ENCODE data around the gene VWA2.

Gene VWA2

DNA sequence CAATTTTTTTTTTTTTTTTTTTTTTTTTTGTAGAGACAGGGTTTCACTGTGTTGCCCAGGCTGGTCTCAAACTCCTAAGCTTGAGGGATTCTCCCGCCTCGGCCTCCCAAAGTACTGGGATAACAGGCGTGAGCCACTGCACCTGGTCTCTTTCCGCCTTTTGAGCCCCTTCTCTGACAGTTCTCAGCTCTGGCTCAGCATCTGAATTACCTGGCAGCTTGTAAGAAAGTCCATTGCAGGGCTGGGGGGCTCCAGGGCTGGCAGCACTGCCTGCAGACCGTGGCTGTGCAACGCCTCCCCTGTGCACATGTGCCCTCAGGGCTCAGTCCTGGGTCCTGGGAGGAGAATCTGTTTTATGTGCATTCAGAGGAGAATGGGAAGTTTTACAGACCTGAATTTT, 37.6 kb downstream of the VWA2 start:
- ATAC-seq (no peak), DNase-seq (no peak)

DNA sequence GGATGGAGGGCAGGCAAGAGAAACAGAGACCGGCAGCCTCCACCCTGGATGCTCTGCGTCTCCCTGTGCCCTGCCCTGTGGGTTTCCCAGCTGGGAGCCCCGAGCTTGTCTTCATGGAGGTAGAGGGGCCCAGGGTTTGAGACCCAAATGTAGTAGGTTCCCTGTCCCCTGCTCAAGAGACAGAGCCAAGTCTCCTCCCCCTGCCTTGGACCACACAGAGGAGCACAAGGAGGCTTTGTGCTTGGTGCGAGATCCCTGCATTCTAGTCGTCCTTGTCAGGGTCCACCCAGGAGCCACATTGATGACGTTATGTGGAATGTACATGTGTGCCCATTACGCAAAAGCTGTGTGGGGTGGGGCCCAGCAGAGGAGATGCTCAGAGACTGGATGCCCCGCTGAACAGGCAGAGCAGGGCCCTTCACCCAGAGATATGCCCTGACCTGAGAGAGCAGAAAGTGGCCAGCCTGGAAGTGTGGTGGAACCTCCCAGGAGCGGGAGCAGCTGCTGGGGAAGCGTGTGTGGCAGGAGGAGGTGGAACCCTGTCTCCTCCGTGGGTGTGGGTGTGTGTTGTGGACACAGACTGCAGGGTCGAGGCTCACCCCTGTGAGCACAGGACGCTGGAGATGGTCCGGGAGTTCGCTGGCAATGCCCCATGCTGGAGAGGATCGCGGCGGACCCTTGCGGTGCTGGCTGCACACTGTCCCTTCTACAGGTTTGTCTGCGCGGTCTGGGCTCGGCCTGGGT, 39.3 kb downstream of the VWA2 start:
- no peak for ATAC-seq

DNA sequence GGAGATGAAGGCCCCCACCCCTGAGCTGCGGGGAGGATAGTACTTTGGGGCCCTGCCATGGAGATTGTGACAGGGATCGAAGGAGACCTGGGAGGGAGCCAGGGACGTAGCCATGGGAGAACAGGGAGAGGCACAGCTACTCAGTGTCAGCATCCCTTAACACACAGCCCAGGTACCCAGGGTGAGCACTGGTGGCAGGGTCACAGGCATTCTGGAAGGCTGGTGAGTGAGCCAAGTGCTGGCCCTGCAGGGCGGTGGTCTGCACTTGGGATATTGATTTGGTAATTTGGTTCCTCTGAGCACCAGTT, 39.8 kb downstream of the VWA2 start:
- DNase-seq, result no peak
- ATAC-seq, result no peak

More for the DNA sequence above, 39.3 kb downstream of the VWA2 start:
- DNase-seq, result no peak

DNA sequence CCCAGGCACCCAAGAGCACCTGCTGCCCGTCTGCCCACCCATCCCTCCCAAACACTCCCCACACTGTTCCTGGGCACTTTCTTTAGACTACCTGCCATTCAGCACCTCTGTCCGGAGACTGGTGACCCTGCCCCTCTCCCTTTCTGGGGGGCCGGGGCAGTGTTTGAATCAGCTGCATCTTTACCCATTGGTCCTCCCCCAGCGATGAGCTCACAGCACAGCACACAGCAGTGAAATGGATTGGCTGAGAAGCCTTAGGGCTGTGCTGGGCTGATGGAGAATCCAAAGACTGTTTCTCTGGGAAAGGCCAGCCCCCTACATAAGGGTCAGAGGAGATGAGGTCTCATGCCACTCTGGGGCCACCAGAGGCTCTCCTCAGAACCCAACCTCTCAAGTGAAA, 40.2 kb downstream of the VWA2 start:
- ATAC-seq (no peak), DNase-seq (no peak)

DNA sequence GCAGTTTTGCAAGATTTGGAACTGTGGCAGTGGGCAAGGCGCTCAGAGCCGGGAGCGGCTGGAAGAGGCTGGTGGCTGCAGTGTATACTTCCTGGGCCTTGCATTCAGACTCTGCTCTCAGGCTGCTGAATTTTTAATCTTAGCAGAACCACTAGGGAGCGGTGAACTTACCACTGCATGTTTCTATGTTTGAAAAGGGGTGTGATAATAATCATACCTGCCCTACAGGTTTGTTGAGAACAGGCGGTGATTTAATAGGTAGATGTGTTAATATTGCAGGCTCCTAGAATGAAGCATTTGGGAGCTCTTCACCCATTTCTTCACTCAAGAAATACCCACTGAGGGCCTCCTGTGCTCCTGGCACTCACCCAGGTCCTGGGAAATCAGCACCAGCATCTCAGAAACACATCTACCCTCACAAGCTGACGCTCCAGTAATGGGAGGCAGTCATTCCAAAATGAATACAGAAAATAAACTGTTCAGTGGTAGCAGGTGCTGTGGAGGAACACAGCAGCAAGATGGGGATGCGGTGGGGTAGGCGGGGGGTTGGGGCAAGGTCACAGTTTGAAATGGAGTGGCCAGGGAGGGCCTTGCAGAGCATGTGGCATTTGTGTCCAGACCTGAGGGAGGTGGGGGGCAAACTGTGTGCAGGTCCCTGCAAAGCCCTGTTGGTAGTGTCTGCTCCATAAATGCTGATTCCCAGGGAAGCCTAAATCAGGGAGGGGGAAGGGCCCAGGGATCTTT, 41.0 kb downstream of the VWA2 start:
- ATAC-seq, result no peak
- DNase-seq, result no peak

DNA sequence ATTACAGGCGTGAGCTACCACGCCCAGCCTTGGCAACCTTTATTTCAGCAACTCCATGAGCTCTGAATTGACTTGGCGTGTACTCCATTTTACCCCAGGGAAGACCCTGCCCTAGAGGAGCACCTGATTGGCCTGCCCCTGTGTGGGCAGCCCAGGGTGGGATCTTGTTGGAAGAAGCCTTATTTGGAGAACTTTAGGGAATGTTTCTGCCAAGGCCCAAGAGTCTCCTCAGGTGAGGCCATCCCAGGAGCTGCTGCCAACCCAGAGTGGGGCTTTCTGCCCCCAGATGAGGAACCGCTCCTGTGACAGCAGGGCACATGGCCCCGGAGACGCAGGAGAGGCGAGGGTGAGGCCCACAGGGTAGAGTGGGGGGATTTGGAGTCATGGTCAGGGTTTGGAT, 42.0 kb downstream of the VWA2 start:
- ATAC-seq, result no peak
- no peak for DNase-seq

DNA sequence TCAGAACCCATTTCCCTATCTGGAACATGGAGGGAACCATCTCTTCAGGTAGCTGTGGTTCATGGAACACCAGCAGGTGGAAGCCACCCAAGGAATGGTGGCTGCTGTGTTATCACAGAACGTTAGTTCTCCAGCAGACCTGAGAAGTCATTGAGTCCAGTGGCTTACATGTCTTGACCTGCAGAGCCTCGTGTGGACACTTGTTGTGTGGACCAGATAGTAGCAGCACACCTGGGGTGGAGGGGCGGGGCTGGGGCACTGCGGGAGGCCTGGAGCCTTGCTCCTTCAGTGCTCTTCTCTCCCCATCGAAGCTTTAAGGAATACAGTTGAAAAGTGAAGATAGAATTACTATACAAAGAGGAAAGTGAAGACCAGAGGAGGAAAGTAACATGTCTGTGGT, 42.4 kb downstream of the VWA2 start:
- DNase-seq, result no peak
- no peak for ATAC-seq

DNA sequence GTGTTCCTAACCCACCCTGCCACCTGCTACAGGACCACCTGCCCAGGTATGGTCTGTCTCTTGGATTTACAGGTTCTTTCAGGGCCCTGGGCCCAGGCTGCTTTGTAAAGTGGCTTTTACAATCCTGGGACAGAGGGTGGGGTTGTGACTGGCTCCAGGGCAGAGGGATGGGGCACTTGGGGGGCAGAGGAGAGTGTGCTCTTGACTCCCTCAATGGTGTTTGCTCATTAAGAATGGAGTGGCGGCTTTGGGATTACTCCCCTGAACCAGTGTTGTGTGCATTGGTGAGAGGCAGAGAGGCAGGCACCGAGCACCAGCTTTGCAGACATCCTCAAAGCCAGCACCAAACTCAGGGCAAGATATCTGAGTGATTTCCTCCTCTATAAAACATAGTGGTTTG, 43.5 kb downstream of the VWA2 start:
- no peak for DNase-seq
- ATAC-seq, result no peak

DNA sequence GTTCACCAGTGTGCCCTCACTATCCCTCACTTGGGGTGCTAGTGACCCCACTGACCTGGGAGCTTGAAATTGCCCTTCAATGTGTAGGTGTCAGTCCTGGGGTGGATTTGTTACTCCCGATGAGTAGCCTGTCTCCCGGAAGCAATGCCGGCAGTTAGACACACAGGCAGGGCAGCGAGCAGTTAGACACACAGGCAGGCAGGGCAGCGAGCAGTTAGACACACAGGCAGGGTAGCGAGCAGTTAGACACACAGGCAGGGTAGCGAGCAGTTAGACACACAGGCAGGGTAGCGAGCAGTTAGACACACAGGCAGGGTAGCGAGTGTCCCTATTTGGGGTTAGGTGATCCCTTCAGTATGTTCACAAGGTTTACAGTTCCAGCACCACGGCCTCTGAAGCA, 44.0 kb downstream of the VWA2 start:
- DNase-seq, result no peak

DNA sequence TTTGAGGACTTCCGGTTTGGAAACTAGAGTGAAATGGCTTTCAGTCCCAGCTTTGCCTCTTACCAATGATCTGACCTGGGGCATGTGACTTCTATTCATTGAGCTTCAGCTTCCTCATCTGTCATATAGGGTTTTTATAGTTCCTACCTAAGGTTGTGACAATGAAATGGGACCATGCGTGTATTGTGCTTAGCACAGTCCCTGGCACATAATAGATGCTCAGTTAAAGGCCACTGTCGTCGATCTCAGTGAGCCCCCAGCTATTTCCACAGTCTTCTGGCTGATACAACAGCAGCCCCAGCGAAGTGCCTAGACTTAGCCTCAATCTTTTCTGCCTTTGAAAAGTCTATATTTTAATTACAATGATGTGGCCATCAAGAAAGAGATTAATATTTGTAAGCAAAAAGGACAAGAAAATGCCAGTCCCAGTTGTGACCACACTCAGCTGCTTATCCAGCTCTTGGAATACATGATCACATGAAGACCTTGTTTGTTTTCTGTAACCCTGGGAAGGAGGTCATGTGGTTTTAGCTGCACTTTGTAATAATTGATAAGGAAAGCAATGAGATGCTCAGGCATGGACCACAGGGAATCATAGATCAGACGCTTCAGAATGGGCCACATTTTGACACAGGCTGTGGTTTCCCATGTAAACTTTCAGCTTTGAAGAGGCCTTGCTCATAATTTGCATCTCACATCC, 44.6 kb downstream of the VWA2 start:
- no peak for DNase-seq
- no peak for ATAC-seq

More for the DNA sequence above, 44.0 kb downstream of the VWA2 start:
- no peak for ATAC-seq

DNA sequence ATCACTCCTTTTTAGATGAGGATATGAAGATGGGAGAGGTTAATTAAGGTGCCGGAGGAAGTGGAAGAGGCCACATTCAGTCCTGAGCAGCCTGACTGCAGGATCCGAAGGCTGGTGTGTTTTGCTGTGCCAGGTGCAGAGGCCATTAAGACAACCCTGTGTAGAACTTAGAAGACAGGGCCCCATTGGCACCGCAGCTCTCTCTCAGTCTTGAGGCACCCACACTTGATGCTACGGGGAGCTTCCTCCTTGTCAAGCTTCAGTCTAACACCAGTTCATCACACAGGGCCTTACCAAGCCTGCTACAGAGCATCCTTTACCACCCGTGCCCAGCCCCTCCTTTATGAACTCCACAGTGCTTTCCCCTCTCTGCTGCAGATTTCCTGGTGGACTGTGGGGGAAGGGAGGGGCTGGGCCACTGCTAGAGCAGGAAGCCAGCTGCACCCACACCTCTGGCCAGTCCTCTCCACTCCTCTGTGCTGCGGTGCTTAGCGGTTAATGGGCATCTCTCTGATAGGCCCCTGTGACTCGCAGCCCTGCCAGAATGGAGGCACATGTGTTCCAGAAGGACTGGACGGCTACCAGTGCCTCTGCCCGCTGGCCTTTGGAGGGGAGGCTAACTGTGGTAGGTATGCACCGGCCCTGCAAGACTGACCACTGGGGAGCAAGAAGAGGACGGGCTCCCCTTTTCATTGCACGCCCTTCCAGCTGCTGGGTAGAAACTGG, 45.5 kb downstream of the VWA2 start:
- no peak for DNase-seq
- ATAC-seq, result no peak

DNA sequence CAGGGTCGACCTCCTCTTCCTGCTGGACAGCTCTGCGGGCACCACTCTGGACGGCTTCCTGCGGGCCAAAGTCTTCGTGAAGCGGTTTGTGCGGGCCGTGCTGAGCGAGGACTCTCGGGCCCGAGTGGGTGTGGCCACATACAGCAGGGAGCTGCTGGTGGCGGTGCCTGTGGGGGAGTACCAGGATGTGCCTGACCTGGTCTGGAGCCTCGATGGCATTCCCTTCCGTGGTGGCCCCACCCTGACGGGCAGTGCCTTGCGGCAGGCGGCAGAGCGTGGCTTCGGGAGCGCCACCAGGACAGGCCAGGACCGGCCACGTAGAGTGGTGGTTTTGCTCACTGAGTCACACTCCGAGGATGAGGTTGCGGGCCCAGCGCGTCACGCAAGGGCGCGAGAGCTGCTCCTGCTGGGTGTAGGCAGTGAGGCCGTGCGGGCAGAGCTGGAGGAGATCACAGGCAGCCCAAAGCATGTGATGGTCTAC, 46.9 kb downstream of the VWA2 start:
- no peak for ATAC-seq
- DNase-seq, result no peak

DNA sequence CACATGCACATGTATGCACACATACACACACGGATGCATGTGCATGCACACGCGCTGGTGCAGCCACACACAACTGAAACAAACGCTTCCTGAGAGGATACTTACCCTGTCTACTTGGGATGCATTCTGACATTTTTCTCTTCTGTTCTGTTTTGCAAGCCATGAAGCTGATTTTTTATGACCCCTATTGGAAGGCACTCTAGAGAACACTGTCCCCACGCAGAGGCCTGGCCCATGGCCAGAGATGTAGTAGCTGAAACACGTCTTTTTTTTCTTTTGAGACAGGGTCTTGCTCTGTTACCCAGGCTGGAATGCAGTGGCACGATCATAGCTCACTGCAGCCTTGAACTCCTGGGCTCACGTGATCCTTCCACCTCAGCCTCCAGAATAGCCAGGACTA, 47.9 kb downstream of the VWA2 start:
- DNase-seq, result no peak
- no peak for ATAC-seq

DNA sequence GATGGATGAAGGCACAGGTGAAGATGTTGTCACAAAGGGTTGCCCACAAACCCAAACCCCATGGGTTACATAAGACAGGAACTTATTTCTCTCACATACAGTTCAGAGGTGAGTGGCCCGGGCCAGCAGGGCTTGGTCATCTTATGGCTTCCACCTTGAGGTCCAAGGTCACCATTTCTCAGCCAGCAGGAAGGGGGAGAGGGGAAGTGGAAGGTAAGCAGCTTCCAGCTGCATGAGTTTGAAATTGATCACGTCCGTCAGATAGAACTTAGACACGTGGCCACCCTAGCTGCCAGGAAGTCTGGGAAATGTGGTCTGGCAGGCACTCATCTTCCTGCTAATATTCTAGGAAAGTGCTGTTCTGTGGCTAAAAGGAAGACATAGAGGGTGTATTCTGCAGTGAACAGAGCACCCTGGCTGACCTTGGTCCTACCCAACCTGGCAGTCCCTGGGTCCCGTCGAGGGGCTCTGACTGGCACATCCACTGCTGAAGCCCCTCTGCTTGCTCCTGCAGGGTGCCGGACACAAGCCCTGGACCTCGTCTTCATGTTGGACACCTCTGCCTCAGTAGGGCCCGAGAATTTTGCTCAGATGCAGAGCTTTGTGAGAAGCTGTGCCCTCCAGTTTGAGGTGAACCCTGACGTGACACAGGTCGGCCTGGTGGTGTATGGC, 49.5 kb downstream of the VWA2 start:
- DNase-seq (no peak), ATAC-seq (no peak)

DNA sequence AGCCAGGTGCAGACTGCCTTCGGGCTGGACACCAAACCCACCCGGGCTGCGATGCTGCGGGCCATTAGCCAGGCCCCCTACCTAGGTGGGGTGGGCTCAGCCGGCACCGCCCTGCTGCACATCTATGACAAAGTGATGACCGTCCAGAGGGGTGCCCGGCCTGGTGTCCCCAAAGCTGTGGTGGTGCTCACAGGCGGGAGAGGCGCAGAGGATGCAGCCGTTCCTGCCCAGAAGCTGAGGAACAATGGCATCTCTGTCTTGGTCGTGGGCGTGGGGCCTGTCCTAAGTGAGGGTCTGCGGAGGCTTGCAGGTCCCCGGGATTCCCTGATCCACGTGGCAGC, 50.0 kb downstream of the VWA2 start:
- DNase-seq (no peak), ATAC-seq (no peak)

DNA sequence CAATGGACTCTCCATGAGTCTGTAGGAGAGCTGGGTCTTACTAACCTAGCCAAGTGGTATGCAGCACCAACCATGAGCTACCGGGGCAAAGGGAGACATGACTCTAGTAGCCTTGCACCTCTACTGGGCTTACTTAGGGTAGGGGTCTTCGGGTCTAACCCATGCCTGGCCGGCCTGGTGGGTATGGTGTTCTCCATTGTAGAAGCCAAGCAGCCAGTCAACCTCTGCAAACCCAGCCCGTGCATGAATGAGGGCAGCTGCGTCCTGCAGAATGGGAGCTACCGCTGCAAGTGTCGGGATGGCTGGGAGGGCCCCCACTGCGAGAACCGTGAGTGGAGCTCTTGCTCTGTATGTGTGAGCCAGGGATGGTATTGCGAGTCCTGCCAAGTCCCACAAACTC, 51.0 kb downstream of the VWA2 start:
- no peak for DNase-seq
- ATAC-seq, result no peak

DNA sequence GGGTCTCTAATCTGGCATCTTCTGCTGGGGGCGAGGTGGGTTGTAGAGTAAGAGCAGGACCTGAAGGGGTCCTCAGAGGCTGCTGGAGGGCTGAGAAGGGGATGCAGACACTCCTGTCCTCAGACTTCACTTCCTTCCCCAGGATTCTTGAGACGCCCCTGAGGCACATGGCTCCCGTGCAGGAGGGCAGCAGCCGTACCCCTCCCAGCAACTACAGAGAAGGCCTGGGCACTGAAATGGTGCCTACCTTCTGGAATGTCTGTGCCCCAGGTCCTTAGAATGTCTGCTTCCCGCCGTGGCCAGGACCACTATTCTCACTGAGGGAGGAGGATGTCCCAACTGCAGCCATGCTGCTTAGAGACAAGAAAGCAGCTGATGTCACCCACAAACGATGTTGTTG, 52.0 kb downstream of the VWA2 start:
- DNase-seq (no peak), ATAC-seq (no peak)

DNA sequence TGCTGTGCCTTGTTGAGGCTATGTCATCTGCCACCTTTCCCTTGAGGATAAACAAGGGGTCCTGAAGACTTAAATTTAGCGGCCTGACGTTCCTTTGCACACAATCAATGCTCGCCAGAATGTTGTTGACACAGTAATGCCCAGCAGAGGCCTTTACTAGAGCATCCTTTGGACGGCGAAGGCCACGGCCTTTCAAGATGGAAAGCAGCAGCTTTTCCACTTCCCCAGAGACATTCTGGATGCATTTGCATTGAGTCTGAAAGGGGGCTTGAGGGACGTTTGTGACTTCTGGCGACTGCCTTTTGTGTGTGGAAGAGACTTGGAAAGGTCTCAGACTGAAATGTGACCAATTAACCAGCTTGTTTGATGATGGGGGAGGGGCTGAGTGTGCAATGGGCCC, 52.5 kb downstream of the VWA2 start:
- DNase-seq (no peak), ATAC-seq (no peak)

DNA sequence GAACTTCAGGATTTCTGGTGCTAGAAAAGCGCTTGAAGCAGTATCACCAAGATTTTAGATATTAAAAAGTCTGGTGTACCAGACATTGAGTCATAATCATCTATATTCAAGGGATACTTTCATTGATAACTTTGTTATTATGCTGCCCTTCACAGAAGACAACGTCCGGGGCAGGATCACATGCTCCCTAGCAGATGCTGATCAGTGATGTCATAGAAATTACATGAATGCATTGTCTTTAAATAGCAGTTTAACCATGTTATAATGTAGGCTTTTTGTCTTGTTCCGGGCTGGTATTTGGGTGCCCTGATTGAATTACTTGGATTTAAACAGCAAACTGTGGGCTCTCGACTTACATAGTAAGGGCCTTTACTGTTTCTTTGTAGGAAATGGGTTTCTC, 54.0 kb downstream of the VWA2 start:
- DNase-seq (no peak), ATAC-seq (no peak)

DNA sequence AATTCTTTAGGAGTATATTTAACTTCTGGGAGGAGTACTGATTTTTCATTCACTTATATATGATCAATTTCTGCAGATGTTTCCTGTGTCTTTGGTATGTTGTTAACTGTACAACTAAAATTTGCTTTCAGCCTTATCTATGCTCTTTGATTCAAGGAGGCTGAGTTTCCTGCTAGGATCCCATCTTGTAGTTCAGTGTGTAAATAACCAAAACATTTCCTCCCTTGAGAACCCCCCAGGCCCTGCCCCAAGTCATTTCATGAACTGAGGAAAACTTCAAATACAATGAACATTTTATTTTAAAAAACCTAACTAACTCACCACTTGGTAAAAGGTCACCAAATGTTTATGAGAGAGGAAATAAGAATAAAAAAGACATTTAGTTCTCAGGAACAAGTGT, 55.5 kb downstream of the VWA2 start:
- ATAC-seq (no peak), DNase-seq (no peak)

DNA sequence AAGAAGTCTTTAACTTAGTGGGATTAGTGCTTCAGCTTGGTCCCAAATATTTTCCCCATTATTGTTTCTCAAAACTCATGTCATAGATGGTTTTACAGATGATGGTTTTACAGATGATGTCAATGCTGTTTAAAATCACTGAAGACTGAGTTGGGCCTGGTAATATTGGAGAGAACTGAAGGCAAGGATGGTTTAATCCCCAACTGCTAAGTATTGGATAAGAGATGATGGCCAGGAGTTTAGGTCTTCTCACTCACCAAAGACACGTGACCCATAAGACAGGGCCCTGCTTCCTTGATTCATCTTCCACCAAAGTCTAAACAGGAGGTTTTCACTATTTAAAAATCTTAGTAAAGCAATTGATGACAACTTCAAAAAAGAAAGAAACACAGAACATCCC, 56.3 kb downstream of the VWA2 start:
- ATAC-seq, result no peak
- DNase-seq, result no peak

DNA sequence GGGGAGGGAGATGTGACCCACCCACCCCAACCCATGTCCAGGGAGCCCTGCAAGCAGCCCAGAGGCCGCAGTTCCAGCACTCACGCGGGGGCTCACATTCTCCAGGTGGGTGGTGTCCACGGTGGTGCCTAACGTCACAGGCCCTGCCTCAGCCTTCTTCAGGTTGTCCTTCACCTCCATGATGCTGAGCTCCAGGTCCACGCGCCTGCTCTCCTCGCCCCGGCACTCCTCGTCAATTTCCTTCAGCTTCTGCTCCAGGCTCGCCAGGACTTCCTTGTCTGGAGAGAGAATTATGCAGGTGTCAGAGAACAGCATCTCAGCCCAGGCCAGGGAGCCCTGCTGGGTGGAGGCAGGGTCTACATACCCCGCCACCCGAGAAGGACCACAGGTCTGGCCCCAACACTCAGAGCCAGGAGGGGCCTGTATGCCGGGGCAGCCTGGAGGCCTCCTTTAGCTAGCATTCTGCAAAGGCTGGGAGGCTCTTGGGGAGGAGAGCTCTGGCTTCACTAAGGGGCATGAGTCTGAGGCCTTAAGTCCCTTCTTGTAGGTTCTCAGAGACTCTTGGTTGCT, 58.2 kb downstream of the VWA2 start:
- ATAC-seq (no peak), DNase-seq (no peak)

Data from stimulated activated naive CD8-positive, alpha-beta T cell treated with anti-CD3 and anti-CD28 coated beads, Interleukin-15, Interleukin-2, amounts not matched to agents 100 U/mL and 50 U/mL, for 24 hours (primary cell).